ENCODE data around the gene CDH26. TPM values are rescaled to one million over a fixed set of nuclear protein-coding genes. Genes with fewer than 3 reads are reported as not detected.
"Not testable (repeated sequence)": the region's sequence is repeated elsewhere in the genome, so short reads cannot be mapped to it uniquely, and the experiment has no call there.

CDH26 gene
- total and polyA plus RNA-seq, 2 experiments from 2014 or later = 2.0 TPM

GRCh38 chr20:60041436-60042165 is 83.4 kb downstream of the CDH26 start:
- not testable (repeated sequence) for ATAC-seq; H3F3A ChIP-seq (replicated peaks; ENCODE audit: low read depth); H3K27me3 Mint-ChIP-seq (ENCODE audit: insufficient read depth, low read depth, poor library complexity); H3K4me3 ChIP-seq; H3K4me1 ChIP-seq (ENCODE audit: insufficient read depth); H2AFZ ChIP-seq; H3K27me3 ChIP-seq (ENCODE audit: insufficient read depth); H3K79me2 ChIP-seq (replicated peaks; ENCODE audit: insufficient read depth); H3K9me2 ChIP-seq (ENCODE audit: insufficient read depth); H3K27ac Mint-ChIP-seq; H3K36me3 Mint-ChIP-seq (ENCODE audit: low read depth); H3K27ac ChIP-seq (ENCODE audit: low read depth); H4K20me1 ChIP-seq (replicated peaks; ENCODE audit: insufficient read depth); H3K4me3 Mint-ChIP-seq; H3K9me3 Mint-ChIP-seq; H3K36me3 ChIP-seq (ENCODE audit: insufficient read depth)
- peak; percentile 43 for DNase-seq (ENCODE audit: low spot score)
- peak overlapping the region; percentile 43; the same call in 1 of the 2 replicates for H3K4me2 ChIP-seq
- peaks cover 16% of the 10 kb centered on the region; the same call in 2 of the 3 replicates for H3K4me1 Mint-ChIP-seq

GRCh38 chr20:60043435-60043834 is 85.2 kb downstream of the CDH26 start:
- Mint-ChIP-seq H3K4me3 (no peak overlapping the region), H3K4me1 (peaks cover 16% of the 10 kb centered on the region; the same call in 2 of the 3 replicates), H3K27ac (no peak overlapping the region), H3K36me3 (ENCODE audit: low read depth) (no peaks in the 10 kb centered on the region), H3K9me3 (no peaks in the 10 kb centered on the region), H3K27me3 (ENCODE audit: insufficient read depth, low read depth, poor library complexity) (peaks cover 5% of the 10 kb centered on the region)
- Histone ChIP-seq H2AFZ (no peak overlapping the region), H3F3A (replicated peaks; ENCODE audit: low read depth) (no peaks in the 10 kb centered on the region), H3K9me2 (ENCODE audit: insufficient read depth) (no peaks in the 10 kb centered on the region), H3K4me3 (no peak overlapping the region), H4K20me1 (replicated peaks; ENCODE audit: insufficient read depth) (no peaks in the 10 kb centered on the region), H3K36me3 (ENCODE audit: insufficient read depth) (no peaks in the 10 kb centered on the region), H3K4me2 (no peak overlapping the region), H3K4me1 (ENCODE audit: insufficient read depth) (0 out of 2 replicates have a peak, but pooled peaks cover 4% of the 10 kb centered on the region), H3K27ac (ENCODE audit: low read depth) (no peak overlapping the region), H3K79me2 (replicated peaks; ENCODE audit: insufficient read depth) (no peaks in the 10 kb centered on the region), H3K27me3 (ENCODE audit: insufficient read depth) (no peaks in the 10 kb centered on the region)
- DNase-seq (ENCODE audit: low spot score) = no peak
- ATAC-seq = no peak
- TF ChIP-seq EZH2phosphoT487 (IDR thresholded peaks at IDR 0.05; ENCODE audit: unreplicated experiment) = no peak
- no peak for TF ChIP-seq POLR2AphosphoS5 (IDR thresholded peaks at IDR 0.05; ENCODE audit: low read depth)
- no peak for TF ChIP-seq REST (IDR thresholded peaks at IDR 0.05; ENCODE audit: unreplicated experiment)

GRCh38 chr20:60046011-60046413 is 87.8 kb downstream of the CDH26 start:
- ATAC-seq = no peak
- no peak for TF ChIP-seq JUNB (IDR thresholded peaks at IDR 0.05; ENCODE audit: unreplicated experiment)
- TF ChIP-seq ZNF114 (CRISPR knock-in tag; IDR thresholded peaks at IDR 0.05) = no peak
- no peak for TF ChIP-seq NANOG (IDR thresholded peaks at IDR 0.05; ENCODE audit: borderline replicate concordance)
- no peak for TF ChIP-seq CREB1 (CRISPR knock-in tag; IDR thresholded peaks at IDR 0.05; ENCODE audit: low read depth)
- TF ChIP-seq REST (IDR thresholded peaks at IDR 0.05; ENCODE audit: unreplicated experiment) = no peak
- TF ChIP-seq POLR2AphosphoS5 (IDR thresholded peaks at IDR 0.05; ENCODE audit: low read depth) = no peak
- TF ChIP-seq EZH2phosphoT487 (IDR thresholded peaks at IDR 0.05; ENCODE audit: unreplicated experiment) = no peak
- TF ChIP-seq ZNF331 (CRISPR knock-in tag; IDR thresholded peaks at IDR 0.05; ENCODE audit: low read depth) = no peak

More at GRCh38 chr20:60046011-60046413, 87.8 kb downstream of the CDH26 start:
- Mint-ChIP-seq H3K27ac (no peak overlapping the region), H3K4me1 (peaks cover 8% of the 10 kb centered on the region; the same call in 2 of the 3 replicates), H3K9me3 (no peaks in the 10 kb centered on the region; the same call in 2 of the 3 replicates), H3K36me3 (ENCODE audit: low read depth) (no peaks in the 10 kb centered on the region), H3K4me3 (no peak overlapping the region), H3K27me3 (ENCODE audit: insufficient read depth, low read depth, poor library complexity) (peaks cover 9% of the 10 kb centered on the region)
- H3K27ac ChIP-seq (ENCODE audit: low read depth) = no peak overlapping the region
- H3K36me3 ChIP-seq (ENCODE audit: insufficient read depth) = no peaks in the 10 kb centered on the region
- no peaks in the 10 kb centered on the region for H3F3A ChIP-seq (replicated peaks; ENCODE audit: low read depth)
- H4K20me1 ChIP-seq (replicated peaks; ENCODE audit: insufficient read depth) = no peaks in the 10 kb centered on the region
- H3K4me2 ChIP-seq = no peak overlapping the region
- H3K27me3 ChIP-seq (ENCODE audit: insufficient read depth) = no peaks in the 10 kb centered on the region
- no peak for DNase-seq (ENCODE audit: low spot score)
- H3K79me2 ChIP-seq (replicated peaks; ENCODE audit: insufficient read depth) = no peaks in the 10 kb centered on the region
- H3K4me1 ChIP-seq (ENCODE audit: insufficient read depth) = peaks cover 4% of the 10 kb centered on the region; the same call in 1 of the 2 replicates
- no peak overlapping the region for H2AFZ ChIP-seq
- no peak overlapping the region for H3K4me3 ChIP-seq
- no peaks in the 10 kb centered on the region for H3K9me2 ChIP-seq (ENCODE audit: insufficient read depth)
